MCF 10A (cell line): Measurements from ENCODE around the gene ARHGEF26. TPM values are rescaled to one million over a fixed set of nuclear protein-coding genes. Genes with fewer than 3 reads are reported as not detected.

Experiments used
- BruUV-seq: library from RNA; stranded (reverse); fragments of 400-500 nt; replicated peaks from 2 replicates; lab custom pipeline; 2021; lab: Mats Ljungman, UMichigan
- CTCF ChIA-PET: fragments of 300-600 bp; sonication (Branson Sonifier 250); formaldehyde crosslinking; extraction: SDS; loops from one replicate; lab custom pipeline; 2021; ENCODE audit warnings: antibody characterized with exemption, inconsistent platforms; lab: Yijun Ruan, JAX
- POLR2A ChIA-PET: fragments of 300-600, 350-650 bp; sonication (Branson Sonifier 250); formaldehyde crosslinking; extraction: SDS; loops from one replicate; lab custom pipeline; 2020; ENCODE audit warnings: antibody characterized with exemption, inconsistent platforms; lab: Yijun Ruan, JAX
- DNase-seq: peaks from one replicate; pipeline ENCODE4 v3.0.0-alpha.2; 2018; ENCODE audit not compliant: unreplicated experiment
- H3K27ac Mint-ChIP-seq: one replicate; pipeline ENCODE4 v1.8.0; 2022; ENCODE audit warnings: mild to moderate bottlenecking, low read depth, mixed read lengths; ENCODE audit not compliant: unreplicated experiment
- H3K27me3 Mint-ChIP-seq: one replicate; pipeline ENCODE4 v1.8.0; 2022; ENCODE audit warnings: mixed read lengths; ENCODE audit not compliant: insufficient read depth, unreplicated experiment
- H3K36me3 Mint-ChIP-seq: one replicate; pipeline ENCODE4 v1.8.0; 2022; ENCODE audit warnings: mild to moderate bottlenecking, moderate library complexity, mixed read lengths; ENCODE audit not compliant: insufficient read depth, unreplicated experiment
- H3K4me1 Mint-ChIP-seq: one replicate; pipeline ENCODE4 v1.8.0; 2022; ENCODE audit warnings: mixed read lengths; ENCODE audit not compliant: insufficient read depth, unreplicated experiment
- H3K4me3 Mint-ChIP-seq: one replicate; pipeline ENCODE4 v1.8.0; 2022; ENCODE audit warnings: mild to moderate bottlenecking, moderate library complexity, mixed read lengths; ENCODE audit not compliant: unreplicated experiment
- H3K9me3 Mint-ChIP-seq: one replicate; pipeline ENCODE4 v1.8.0; 2022; ENCODE audit warnings: mixed read lengths; ENCODE audit not compliant: unreplicated experiment
- intact Hi-C: fragments of 100-400 bp; cut with micrococcal nuclease; formaldehyde crosslinking; loops from 2 replicates; pipeline ENCODE4 v1.14.1; 2022
- total RNA-seq: library from RNA; stranded (reverse); gene quantifications from 2 replicates; pipeline ENCODE4 v1.2.3, GENCODE V29; 2022
- TF ChIP-seq, protein P1 (sequence below): fragments of 200-600 bp; IDR thresholded peaks from one replicate; pipeline ENCODE4 v1.8.0; 2022; ENCODE audit warnings: antibody characterized with exemption, mild to moderate bottlenecking; ENCODE audit not compliant: unreplicated experiment

Gene ARHGEF26
- total RNA-seq, 1 experiment from 2014 or later: 0.63 TPM

DNA sequence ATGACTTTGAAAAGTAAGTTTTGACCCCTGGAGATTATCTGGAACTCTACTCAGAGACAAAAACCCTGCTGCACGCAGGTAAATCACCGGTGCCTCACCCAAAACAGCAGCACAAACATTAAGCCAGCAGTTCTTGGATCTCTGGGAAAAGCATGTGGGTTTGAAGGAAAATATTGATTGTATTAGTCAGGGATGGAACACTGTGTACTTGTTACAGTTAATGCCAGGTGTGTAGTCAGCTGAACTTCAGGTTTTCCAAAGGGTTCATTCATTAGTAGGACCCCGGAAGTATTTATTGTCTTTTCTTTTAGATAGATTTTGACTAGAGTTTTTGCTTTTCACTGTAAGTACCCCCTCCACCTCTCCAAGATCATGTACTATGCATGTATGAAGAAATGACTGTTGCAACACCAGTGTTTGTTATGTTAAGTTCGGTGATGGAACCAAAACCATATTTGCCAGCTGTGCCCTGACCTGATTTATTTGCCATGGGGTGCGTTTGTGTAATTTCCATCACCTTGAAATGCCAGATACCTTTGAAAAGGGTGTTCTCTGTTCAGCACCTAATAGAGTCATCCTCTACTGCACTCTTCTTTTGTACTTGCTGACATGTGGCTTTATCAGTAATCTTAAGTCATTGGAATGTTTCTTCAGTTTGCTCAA lies 14.5 kb downstream of the ARHGEF26 start:
- TF ChIP-seq, protein P1, sequence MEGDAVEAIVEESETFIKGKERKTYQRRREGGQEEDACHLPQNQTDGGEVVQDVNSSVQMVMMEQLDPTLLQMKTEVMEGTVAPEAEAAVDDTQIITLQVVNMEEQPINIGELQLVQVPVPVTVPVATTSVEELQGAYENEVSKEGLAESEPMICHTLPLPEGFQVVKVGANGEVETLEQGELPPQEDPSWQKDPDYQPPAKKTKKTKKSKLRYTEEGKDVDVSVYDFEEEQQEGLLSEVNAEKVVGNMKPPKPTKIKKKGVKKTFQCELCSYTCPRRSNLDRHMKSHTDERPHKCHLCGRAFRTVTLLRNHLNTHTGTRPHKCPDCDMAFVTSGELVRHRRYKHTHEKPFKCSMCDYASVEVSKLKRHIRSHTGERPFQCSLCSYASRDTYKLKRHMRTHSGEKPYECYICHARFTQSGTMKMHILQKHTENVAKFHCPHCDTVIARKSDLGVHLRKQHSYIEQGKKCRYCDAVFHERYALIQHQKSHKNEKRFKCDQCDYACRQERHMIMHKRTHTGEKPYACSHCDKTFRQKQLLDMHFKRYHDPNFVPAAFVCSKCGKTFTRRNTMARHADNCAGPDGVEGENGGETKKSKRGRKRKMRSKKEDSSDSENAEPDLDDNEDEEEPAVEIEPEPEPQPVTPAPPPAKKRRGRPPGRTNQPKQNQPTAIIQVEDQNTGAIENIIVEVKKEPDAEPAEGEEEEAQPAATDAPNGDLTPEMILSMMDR: no peak
- no TSS peak for BruUV-seq
- H3K36me3 Mint-ChIP-seq: no peaks in the 10 kb centered on the region
- no peaks in the 10 kb centered on the region for H3K9me3 Mint-ChIP-seq
- peak; percentile 26 for DNase-seq
- no peaks in the 10 kb centered on the region for H3K27me3 Mint-ChIP-seq
- H3K4me1 Mint-ChIP-seq: peaks cover 17% of the 10 kb centered on the region
- ChIA-PET CTCF (interaction anchor here (0.7 to 1.0 kb wide), 3 partner anchors 9 to 118 kb away, joined by 3 to 6 read pairs (median 3); no protein-coding TSS in a partner anchor), POLR2A (interaction anchor here (0.7 to 3.6 kb wide), 3 partner anchors 13 to 317 kb away, joined by 3 to 17 read pairs (median 5); partner anchors contain the start of gene ARHGEF26)
- intact Hi-C loops: no loop called here
- peak overlapping the region; percentile 1 for H3K27ac Mint-ChIP-seq
- H3K4me3 Mint-ChIP-seq: no peak overlapping the region

- Mint-ChIP-seq H3K4me3 (no peak overlapping the region), H3K4me1 (peaks cover 15% of the 10 kb centered on the region), H3K9me3 (no peaks in the 10 kb centered on the region), H3K36me3 (no peaks in the 10 kb centered on the region), H3K27ac (no peak overlapping the region), H3K27me3 (no peaks in the 10 kb centered on the region)
- intact Hi-C loops: no loop called here
- POLR2A ChIA-PET: interaction anchor here (3.6 kb wide), 1 partner anchor 16 kb away, joined by 17 read pairs; the partner anchor contains the start of gene ARHGEF26
- CTCF ChIA-PET: interaction anchor here (0.9 to 1.0 kb wide), 2 partner anchors 10 to 117 kb away, joined by 3 read pairs; no protein-coding TSS in a partner anchor
- TF ChIP-seq, protein P1: no peak
- no TSS peak for BruUV-seq
- no peak for DNase-seq
Observed at GRCh38 chr3:154137036-154137435, 15.8 kb downstream of the ARHGEF26 start.

DNA sequence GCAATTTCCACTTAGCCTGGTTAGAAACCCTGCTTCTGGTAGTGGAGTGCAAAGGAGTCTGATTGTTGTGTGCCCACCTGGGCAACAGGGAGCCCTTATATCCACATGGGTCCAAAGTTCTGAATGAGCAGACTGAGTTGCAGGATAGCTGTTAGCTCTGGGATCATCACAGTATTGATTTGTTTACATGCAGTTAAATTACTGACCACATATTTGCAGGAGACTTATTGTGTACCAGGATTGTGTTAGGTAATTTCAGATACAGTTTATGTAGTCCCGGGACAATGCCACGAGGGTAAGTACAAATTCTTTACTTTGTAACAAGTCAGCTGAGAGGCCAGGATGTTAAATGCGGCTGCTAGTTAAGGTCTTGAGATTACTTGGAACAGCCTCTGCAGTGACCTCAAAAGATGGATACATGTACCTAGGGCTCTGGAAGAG lies 18.8 kb downstream of the ARHGEF26 start:
- Mint-ChIP-seq H3K4me3 (no peak overlapping the region), H3K9me3 (no peaks in the 10 kb centered on the region), H3K4me1 (peaks cover 18% of the 10 kb centered on the region), H3K27ac (no peak overlapping the region), H3K36me3 (no peaks in the 10 kb centered on the region), H3K27me3 (no peaks in the 10 kb centered on the region)
- DNase-seq: no peak
- ChIA-PET CTCF (interaction anchor here (0.6 to 2.7 kb wide), 2 partner anchors 113 to 1693 kb away, joined by 3 to 7 read pairs; no protein-coding TSS in a partner anchor), POLR2A (no interaction called here)
- intact Hi-C loops: no loop called here
- TF ChIP-seq, protein P1: no peak
- BruUV-seq: no TSS peak

- no peak for DNase-seq
- CTCF ChIA-PET: interaction anchor here (1.4 kb wide), 1 partner anchor 110 kb away, joined by 3 read pairs; no protein-coding TSS in a partner anchor
- Mint-ChIP-seq H3K9me3 (no peaks in the 10 kb centered on the region), H3K4me1 (peaks cover 10% of the 10 kb centered on the region), H3K27ac (no peak overlapping the region), H3K4me3 (no peak overlapping the region), H3K27me3 (no peaks in the 10 kb centered on the region), H3K36me3 (no peaks in the 10 kb centered on the region)
- POLR2A ChIA-PET: no interaction called here
- BruUV-seq: no TSS peak
- intact Hi-C loops: no loop called here
- TF ChIP-seq, protein P1: no peak
Observed at GRCh38 chr3:154142608-154143007, 21.4 kb downstream of the ARHGEF26 start.
